HepG2 (cell line): ENCODE data around the gene SLC22A23. TPM values are rescaled to one million over a fixed set of nuclear protein-coding genes. Genes with fewer than 3 reads are reported as not detected.
A peak's percentile ranks its signal among the peaks of the same experiment; 100 is the strongest.

Experiments
- ATAD3A ChIP-seq: sonication (generic); formaldehyde crosslinking; IDR thresholded peaks from 2 replicates; pipeline ENCODE4 v1.4.0; 2020; ENCODE audit warnings: missing genetic modification reagents
- CCAR2 ChIP-seq: fragments of 200-400 bp; formaldehyde crosslinking; optimal IDR thresholded peaks from 2 replicates; pipeline ENCODE3; 2018; ENCODE audit warnings: low read depth, mild to moderate bottlenecking, low read length, moderate library complexity
- CENPX ChIP-seq: sonication (generic); formaldehyde crosslinking; IDR thresholded peaks from 2 replicates; pipeline ENCODE4 v1.9.0; 2021; ENCODE audit warnings: mild to moderate bottlenecking, missing genetic modification reagents, moderate library complexity
- FOXJ3 ChIP-seq: sonication (generic); formaldehyde crosslinking; IDR thresholded peaks from 2 replicates; pipeline ENCODE4 v1.4.0; 2020; ENCODE audit warnings: missing genetic modification reagents, mild to moderate bottlenecking, borderline replicate concordance
- GLI4 ChIP-seq: sonication (generic); formaldehyde crosslinking; IDR thresholded peaks from 2 replicates; pipeline ENCODE4 v1.5.1; 2020; ENCODE audit warnings: missing genetic modification reagents, mild to moderate bottlenecking, moderate library complexity, borderline replicate concordance
- HDAC1 ChIP-seq: sonication (generic); formaldehyde crosslinking; IDR thresholded peaks from 2 replicates; pipeline ENCODE4 v1.5.1; 2020; ENCODE audit warnings: mild to moderate bottlenecking, missing genetic modification reagents
- IKZF1 ChIP-seq: fragments of 450-650 bp; IDR thresholded peaks from 2 replicates; pipeline ENCODE4 v1.7.1; 2016
- JARID2 ChIP-seq: sonication (generic); formaldehyde crosslinking; IDR thresholded peaks from 2 replicates; pipeline ENCODE4 v1.8.1; 2023; ENCODE audit warnings: missing genetic modification reagents, inconsistent platforms; ENCODE audit not compliant: insufficient replicate concordance
- KLF9 ChIP-seq: IDR thresholded peaks from 2 replicates; pipeline ENCODE4 v1.6.1; 2016; ENCODE audit warnings: low read depth
- NFE2 ChIP-seq: sonication (generic); formaldehyde crosslinking; IDR thresholded peaks from 2 replicates; pipeline ENCODE4 v1.4.0; 2020; ENCODE audit warnings: missing genetic modification reagents
- TBX2 ChIP-seq: sonication (generic); formaldehyde crosslinking; IDR thresholded peaks from 2 replicates; pipeline ENCODE4 v1.5.0; 2020; ENCODE audit warnings: missing genetic modification reagents, mild to moderate bottlenecking, borderline replicate concordance
- ZNF235 ChIP-seq: sonication (generic); formaldehyde crosslinking; IDR thresholded peaks from 2 replicates; pipeline ENCODE4 v1.8.1; 2023; ENCODE audit warnings: mild to moderate bottlenecking, missing genetic modification reagents, borderline replicate concordance
- ZNF598 ChIP-seq: sonication (generic); formaldehyde crosslinking; IDR thresholded peaks from 2 replicates; pipeline ENCODE4 v1.5.1; 2020; ENCODE audit warnings: mild to moderate bottlenecking, missing genetic modification reagents, borderline replicate concordance
- ZNF781 ChIP-seq: sonication (generic); formaldehyde crosslinking; IDR thresholded peaks from 2 replicates; pipeline ENCODE4 v1.5.1; 2020; ENCODE audit warnings: borderline replicate concordance, mild to moderate bottlenecking, missing genetic modification reagents; ENCODE audit errors: not compliant biosample characterization
- polyA plus RNA-seq, 8 experiments: library from polyadenylated mRNA; depleted of rRNA in 3 of 8; stranded (reverse) in 7 of 8; unstranded in 1 of 8; fragments of >200 nt; fragmentation: Illumina TruSeq in 4 of 8; extraction: Trizol in 4 of 8; gene quantifications; 2 replicates each; pipeline versions ENCODE4 v1.2.1 to v1.2.3, GENCODE V29; 2011 to 2016; ENCODE audit warnings: low read depth in 4 of 8, missing spikeins in 1 of 8, mixed read lengths in 1 of 8; ENCODE audit not compliant: insufficient read depth in 1 of 8
- total RNA-seq, 5 experiments: library from RNA; depleted of rRNA; stranded (reverse); fragments of >200 nt; fragmentation: Illumina TruSeq; extraction: Trizol; gene quantifications; 2 replicates each; pipeline ENCODE4 v1.2.3, GENCODE V29; 2016; ENCODE audit warnings: low read depth in 1 of 5
- TF ChIP-seq, protein P1 (sequence below): sonication (generic); formaldehyde crosslinking; IDR thresholded peaks from 2 replicates; pipeline ENCODE4 v1.9.0; 2022; ENCODE audit warnings: low read depth, missing genetic modification reagents
- TF ChIP-seq, protein P2 (sequence below): sonication (generic); formaldehyde crosslinking; IDR thresholded peaks from 2 replicates; pipeline ENCODE4 v1.4.0; 2020; ENCODE audit warnings: low read depth, missing genetic modification reagents
- TF ChIP-seq, protein P3 (sequence below): IDR thresholded peaks from 2 replicates; pipeline ENCODE4 v1.6.1; 2018; ENCODE audit warnings: missing genetic modification reagents
- TF ChIP-seq, protein P4 (sequence below): sonication (generic); formaldehyde crosslinking; IDR thresholded peaks from 2 replicates; pipeline ENCODE4 v1.4.0; 2020; ENCODE audit warnings: low read depth, mild to moderate bottlenecking, missing genetic modification reagents
- TF ChIP-seq, protein P5 (sequence below): sonication (generic); formaldehyde crosslinking; IDR thresholded peaks from 2 replicates; pipeline ENCODE4 v1.4.0; 2020; ENCODE audit warnings: missing genetic modification reagents

Gene SLC22A23
- total and polyA plus RNA-seq, 2 of the 13 experiments (the other 11 are each of a cell fraction or from before 2014, with no cell fraction given) = 11.8 to 17.5 TPM

DNA sequence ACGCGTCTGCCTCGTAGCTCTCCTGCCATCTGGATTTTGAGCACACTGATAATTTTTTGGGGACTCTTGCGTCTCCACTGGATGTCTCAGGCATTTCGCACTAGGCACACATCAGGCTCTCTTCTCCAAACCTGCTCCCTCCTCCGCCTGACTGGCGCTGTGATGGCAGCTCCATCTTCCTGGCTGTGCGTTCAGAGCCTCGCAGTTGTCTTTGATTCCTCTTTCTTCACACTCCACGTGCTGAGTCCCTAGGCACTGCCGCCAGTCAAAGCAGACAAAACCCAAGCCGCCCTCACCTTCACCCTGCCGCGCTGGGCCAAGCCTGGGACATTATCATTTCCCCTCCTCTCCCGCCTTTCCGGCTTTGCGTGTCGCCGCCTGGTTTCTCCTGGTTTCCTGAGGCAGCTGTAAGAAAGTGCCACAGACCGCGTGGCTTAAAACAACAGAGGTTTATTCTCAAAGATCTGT lies 197.3 kb downstream of the SLC22A23 start (continued):
- TF ChIP-seq, protein P1, sequence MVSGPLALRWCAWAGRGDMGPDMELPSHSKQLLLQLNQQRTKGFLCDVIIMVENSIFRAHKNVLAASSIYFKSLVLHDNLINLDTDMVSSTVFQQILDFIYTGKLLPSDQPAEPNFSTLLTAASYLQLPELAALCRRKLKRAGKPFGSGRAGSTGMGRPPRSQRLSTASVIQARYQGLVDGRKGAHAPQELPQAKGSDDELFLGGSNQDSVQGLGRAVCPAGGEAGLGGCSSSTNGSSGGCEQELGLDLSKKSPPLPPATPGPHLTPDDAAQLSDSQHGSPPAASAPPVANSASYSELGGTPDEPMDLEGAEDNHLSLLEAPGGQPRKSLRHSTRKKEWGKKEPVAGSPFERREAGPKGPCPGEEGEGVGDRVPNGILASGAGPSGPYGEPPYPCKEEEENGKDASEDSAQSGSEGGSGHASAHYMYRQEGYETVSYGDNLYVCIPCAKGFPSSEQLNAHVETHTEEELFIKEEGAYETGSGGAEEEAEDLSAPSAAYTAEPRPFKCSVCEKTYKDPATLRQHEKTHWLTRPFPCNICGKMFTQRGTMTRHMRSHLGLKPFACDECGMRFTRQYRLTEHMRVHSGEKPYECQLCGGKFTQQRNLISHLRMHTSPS (CRISPR knock-in tag) = no peak
- TF ChIP-seq, protein P2, sequence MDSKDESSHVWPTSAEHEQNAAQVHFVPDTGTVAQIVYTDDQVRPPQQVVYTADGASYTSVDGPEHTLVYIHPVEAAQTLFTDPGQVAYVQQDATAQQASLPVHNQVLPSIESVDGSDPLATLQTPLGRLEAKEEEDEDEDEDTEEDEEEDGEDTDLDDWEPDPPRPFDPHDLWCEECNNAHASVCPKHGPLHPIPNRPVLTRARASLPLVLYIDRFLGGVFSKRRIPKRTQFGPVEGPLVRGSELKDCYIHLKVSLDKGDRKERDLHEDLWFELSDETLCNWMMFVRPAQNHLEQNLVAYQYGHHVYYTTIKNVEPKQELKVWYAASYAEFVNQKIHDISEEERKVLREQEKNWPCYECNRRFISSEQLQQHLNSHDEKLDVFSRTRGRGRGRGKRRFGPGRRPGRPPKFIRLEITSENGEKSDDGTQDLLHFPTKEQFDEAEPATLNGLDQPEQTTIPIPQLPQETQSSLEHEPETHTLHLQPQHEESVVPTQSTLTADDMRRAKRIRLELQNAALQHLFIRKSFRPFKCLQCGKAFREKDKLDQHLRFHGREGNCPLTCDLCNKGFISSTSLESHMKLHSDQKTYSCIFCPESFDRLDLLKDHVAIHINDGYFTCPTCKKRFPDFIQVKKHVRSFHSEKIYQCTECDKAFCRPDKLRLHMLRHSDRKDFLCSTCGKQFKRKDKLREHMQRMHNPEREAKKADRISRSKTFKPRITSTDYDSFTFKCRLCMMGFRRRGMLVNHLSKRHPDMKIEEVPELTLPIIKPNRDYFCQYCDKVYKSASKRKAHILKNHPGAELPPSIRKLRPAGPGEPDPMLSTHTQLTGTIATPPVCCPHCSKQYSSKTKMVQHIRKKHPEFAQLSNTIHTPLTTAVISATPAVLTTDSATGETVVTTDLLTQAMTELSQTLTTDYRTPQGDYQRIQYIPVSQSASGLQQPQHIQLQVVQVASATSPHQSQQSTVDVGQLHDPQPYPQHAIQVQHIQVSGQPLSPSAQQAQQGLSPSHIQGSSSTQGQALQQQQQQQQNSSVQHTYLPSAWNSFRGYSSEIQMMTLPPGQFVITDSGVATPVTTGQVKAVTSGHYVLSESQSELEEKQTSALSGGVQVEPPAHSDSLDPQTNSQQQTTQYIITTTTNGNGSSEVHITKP (CRISPR knock-in tag) = 0 out of 2 replicates have a peak, but pooled peaks have one; percentile 25
- no peak for TF ChIP-seq ZNF235 (CRISPR knock-in tag)
- no peak for TF ChIP-seq JARID2 (CRISPR knock-in tag)
- TF ChIP-seq ZNF781 (CRISPR knock-in tag) = no peak
- no peak for TF ChIP-seq IKZF1
- TF ChIP-seq KLF9 (CRISPR knock-in tag) = no peak
- TF ChIP-seq TBX2 (CRISPR knock-in tag) = peak; percentile 29; the same call in 1 of the 2 replicates
- no peak for TF ChIP-seq CENPX
- TF ChIP-seq, protein P3, sequence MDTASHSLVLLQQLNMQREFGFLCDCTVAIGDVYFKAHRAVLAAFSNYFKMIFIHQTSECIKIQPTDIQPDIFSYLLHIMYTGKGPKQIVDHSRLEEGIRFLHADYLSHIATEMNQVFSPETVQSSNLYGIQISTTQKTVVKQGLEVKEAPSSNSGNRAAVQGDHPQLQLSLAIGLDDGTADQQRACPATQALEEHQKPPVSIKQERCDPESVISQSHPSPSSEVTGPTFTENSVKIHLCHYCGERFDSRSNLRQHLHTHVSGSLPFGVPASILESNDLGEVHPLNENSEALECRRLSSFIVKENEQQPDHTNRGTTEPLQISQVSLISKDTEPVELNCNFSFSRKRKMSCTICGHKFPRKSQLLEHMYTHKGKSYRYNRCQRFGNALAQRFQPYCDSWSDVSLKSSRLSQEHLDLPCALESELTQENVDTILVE (CRISPR knock-in tag) = peak; percentile 32; the same call in 1 of the 2 replicates
- TF ChIP-seq CCAR2 = no peak
- TF ChIP-seq ZNF598 = peak; percentile 68; the same call in 1 of the 2 replicates
- TF ChIP-seq, protein P4, sequence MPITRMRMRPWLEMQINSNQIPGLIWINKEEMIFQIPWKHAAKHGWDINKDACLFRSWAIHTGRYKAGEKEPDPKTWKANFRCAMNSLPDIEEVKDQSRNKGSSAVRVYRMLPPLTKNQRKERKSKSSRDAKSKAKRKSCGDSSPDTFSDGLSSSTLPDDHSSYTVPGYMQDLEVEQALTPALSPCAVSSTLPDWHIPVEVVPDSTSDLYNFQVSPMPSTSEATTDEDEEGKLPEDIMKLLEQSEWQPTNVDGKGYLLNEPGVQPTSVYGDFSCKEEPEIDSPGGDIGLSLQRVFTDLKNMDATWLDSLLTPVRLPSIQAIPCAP (CRISPR knock-in tag) = no peak
- no peak for TF ChIP-seq HDAC1 (CRISPR knock-in tag)
- no peak for TF ChIP-seq FOXJ3 (CRISPR knock-in tag)
- TF ChIP-seq GLI4 = no peak
- 0 out of 2 replicates have a peak, but pooled peaks have one; percentile 9 for TF ChIP-seq NFE2 (CRISPR knock-in tag)
- TF ChIP-seq ATAD3A (CRISPR knock-in tag) = no peak
- TF ChIP-seq, protein P5, sequence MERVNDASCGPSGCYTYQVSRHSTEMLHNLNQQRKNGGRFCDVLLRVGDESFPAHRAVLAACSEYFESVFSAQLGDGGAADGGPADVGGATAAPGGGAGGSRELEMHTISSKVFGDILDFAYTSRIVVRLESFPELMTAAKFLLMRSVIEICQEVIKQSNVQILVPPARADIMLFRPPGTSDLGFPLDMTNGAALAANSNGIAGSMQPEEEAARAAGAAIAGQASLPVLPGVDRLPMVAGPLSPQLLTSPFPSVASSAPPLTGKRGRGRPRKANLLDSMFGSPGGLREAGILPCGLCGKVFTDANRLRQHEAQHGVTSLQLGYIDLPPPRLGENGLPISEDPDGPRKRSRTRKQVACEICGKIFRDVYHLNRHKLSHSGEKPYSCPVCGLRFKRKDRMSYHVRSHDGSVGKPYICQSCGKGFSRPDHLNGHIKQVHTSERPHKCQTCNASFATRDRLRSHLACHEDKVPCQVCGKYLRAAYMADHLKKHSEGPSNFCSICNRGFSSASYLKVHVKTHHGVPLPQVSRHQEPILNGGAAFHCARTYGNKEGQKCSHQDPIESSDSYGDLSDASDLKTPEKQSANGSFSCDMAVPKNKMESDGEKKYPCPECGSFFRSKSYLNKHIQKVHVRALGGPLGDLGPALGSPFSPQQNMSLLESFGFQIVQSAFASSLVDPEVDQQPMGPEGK (CRISPR knock-in tag) = no peak
